Activated CD4-positive, alpha-beta T cell treated with anti-CD3 and anti-CD28 coated beads for 48 hours (primary cell): ENCODE measurements around the gene TARDBP.
"Not testable (repeated sequence)": the region's sequence is repeated elsewhere in the genome, so short reads cannot be mapped to it uniquely, and the experiment has no call there.

ENCODE experiments used
- DNase-seq: peaks from one replicate; pipeline ENCODE4 v3.0.0-alpha.2; 2020

The TARDBP gene

DNA sequence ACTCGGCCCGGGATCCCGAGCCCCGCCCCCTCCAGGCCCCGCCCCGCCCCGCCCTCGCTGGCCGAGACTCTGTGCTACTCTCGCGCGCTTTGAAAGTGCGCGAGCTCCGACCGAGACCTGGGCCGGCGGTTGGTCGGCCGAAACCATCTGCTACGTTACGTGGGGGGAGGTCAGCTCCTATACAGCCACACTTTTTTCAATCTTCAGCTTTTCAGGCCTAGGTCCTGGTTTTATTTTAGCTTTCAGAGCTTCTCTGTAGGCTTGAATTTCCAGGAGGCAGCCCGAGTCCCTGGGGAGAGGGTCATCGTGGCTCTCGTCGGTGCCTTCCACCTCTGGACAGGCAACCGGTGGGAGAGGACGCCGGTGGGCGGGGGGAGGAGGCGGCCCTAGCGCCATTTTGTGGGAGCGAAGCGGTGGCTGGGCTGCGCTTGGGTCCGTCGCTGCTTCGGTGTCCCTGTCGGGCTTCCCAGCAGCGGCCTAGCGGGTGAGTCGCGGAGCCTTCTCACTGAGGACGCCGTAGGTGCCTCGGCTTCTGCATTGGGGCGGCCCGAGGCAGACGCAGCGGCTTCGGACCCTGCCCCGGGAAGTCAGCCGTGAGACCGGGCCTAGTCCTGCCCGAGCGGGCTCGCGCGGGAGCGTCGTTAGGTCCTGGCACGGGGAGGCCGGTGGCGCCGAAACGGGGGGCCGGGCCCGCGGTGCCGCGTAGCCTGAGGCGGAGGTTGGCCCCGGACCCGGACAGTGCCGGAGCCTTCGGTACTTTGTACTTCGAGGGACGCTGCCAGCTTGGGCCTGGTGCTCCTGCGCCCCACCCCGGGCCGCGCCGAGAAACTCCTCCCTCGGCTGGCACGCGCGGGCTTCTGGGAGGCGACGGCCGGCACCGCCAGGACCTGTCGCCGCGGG, at the start of gene TARDBP:
Gene TARDBP (plus strand): TSS at position 395 of the 900 bp plus-strand sequence. CDS start 1,074 bp downstream, outside the sequence.
- peak; percentile 93 for DNase-seq

DNA sequence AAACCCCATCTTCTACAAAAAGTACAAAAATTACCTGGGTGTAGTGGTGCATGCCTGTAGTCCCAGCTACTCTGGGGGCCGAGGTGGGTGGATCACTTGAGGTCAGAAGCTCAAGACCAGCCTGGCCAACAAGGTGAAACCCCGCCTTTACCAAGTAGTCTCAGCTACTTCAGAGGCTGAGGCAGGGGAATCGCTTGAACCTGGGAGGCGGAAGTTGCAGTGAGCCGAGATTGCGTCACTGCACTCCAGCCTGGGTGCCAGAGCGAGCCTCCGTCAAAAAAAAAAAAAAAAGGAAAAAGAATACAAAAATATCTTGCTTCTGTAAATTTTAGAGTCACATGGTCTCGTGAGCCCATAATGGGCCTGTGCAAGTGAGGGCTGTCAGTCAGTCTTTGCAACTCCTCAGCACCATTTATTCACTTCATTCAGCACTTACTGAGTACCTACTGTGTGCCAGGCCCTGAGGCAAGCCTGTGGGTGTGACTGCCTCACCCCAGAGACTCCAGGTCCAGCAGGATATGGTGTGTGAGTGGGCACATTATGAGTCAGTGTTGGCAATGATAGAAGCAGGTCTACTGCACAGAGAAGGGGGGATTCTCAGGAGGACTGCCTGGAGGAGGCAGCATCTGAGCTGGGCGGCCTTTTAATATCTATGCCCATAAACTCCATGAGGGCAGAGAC, 46.8 kb upstream of the TARDBP start:
- peak; percentile 23 for DNase-seq

DNA sequence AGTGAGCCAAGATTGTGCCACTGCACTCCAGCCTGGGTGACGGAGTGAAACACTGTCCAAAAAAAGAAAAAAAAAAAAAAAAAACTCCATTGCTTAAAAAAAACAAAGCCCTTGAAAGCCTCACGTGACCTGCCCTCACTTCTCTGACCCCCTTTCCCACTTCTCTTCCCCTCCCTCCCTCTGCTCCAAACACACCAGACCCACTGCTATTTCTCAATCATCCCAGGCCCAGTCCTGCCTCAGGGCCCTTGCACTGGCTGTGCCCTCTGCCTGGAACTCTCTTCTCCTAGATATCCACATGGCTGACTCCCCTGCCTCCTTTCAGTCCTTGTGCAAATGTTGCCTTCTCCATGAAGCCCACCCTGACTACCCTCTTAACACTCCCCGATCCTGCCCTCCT, 45.4 kb upstream of the TARDBP start:
- DNase-seq: no peak

DNA sequence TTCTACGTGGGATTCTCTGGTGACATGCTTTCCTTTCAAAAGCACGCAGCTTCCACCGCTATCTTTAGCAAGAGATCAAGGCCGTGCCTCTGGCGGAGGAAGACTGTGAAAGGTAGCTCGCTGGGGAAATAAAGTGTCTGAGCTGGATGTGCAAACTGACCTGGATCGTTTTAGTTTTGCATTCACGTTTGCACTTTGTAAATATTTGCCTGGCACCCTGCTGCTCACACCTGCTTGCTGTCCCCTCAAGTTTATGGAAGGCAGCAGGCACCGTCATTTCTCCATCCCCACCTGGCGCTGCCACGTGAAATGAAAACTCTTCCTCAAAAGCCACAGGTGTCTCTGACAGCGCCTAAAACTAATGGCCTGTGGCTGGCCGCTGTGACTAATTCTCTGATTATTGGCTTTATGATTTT, 44.0 kb upstream of the TARDBP start:
- DNase-seq: no peak

DNA sequence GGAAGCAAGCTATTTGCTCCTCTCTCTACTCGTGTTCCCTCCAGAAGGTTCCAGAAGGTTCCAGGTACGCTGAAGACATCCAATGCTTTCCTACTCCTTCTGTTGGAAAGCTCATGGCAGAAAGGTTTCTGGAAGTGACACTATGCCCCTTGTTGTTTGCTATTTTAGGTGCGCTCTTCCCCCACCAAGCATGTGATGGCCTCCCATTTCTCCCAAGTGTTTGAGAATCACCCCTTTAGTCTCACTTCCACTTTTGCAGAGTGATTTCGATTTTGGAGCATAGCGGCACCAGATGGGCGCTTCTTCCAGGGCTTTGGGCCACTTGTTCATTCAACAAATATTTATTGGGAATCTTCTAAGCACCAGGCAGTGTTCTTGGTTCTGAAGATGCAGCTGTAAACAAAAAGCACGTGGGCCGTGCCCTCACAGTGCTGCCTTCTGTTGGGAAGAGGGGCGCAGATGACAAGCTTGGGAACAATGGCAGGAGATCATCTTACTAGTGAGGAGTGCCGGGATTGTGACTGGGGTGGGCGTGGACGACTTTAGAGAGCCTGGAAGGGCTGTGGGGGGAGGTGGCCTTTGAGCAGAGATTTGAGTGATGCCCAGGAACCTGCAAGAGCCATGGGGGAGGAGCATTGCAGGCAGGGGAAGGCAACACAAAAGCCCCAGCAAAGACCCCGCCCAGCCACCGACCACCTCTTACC, 43.0 kb upstream of the TARDBP start:
- DNase-seq: no peak

DNA sequence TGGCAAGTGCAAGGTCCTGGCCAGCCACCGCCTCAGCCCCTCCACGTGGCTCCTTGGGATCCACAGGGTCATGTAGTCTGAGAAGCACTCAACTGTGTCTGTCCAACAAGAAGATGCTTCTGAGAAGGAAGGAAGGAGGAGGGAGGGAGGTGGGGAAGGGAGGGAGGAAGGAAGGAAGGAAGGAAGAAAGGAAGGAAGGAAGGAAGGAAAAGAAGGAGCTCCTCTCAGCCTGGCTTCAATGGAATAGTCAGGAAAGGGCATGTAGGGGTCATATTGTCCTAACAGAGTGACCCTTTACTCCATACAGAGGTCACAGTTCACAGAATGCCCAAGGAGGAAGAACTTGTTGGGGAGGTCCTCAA, 42.5 kb upstream of the TARDBP start:
- no peak for DNase-seq

DNA sequence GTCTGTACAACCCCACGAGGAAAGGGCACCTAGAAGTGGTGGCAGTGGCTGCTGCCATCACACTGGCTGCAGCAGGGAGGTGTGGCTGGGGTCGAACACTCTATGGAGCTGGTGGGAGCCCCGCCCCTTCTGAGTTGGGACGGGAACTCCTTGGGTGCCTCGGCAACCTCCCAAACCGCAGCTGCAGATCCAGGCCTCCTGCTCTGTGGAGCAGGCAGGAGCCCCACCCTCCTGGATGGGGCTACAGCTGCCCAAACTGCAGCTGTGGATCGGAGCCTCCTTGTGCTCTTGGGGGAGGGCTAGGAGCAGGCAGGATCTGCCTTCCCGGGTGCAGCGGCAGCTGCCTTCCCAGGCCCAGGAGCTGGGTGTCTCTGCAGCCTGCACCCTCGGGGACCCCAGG, 38.9 kb upstream of the TARDBP start:
- DNase-seq: no peak

DNA sequence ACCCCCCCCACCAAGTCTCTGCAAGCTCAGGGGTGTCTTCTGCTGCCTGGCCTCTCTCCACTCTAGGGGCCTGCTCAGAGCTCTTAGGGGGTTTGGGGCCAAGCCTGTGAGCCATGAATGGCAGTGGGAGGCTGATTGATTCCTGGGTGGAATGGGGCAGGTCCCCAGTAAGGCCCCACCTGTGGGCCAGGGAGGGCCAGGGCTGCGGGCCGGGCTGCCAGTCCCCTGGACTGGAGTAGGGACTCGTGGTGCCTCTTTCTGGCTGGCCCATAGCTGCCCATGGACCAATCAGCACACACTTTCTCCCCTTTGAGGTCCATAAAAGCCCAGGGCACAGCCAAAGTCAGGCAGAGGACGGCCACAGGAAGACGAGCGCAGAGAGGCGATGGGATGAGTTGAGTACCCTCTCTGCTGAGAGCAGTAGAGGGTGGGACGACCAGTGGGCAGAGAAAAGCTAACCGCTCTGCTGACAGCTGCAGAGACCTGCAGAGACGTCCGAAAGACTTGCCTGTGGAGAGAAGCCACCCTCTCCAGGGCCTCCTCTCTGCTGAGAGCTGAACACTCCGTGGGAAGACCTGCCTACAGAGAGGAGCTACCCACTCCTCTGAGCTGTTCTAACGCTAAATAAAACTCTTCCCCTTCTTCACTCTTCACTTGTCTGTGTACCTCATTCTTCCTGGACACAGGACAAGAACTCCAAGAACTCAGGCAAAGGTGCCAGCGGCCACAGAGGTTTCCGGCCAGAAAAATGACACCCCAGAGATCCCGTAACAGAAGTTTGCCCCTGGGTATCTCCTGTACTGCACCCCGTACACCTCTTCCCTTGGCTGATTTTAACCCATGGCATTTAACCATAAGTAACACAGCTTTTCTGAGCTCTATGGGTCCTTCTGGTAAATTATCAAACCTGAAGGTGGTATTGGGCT, 38.2 kb upstream of the TARDBP start:
- DNase-seq: no peak

DNA sequence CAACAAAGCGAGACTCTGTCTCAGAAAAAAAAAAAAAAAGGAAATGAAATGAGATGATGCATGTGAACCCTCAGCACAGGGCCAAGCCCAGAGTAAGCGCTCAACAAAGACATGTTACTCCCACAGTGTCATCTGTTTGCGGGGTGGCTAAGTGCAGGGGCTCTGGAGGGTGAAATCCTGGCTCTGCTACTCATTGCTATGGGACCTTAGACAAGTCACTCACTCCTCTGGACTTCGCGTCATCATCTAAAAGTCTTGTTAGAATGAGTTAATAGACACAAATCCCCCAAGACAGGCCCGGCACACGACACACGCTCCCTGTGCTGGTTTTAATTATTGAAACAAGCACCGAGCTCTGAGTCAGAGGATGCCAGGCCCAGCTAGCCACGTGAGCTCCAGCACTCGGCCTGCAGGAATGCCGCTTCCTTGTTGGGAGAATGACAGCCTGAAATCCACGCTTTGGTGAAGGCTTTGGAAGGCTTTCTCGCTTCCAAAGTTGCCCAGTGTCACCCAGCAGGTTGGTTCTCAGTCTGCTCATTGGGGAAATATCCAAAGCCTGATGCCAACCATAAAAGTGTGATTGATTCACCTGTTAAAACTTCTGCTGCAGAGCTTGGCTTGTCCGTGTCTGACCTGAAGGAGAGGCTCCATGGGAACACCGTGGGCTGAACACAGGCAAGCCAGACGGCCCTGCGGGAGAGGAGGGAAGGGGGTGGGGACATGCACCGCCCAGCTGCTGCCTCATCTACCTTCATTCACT, 36.7 kb upstream of the TARDBP start:
- DNase-seq: no peak

DNA sequence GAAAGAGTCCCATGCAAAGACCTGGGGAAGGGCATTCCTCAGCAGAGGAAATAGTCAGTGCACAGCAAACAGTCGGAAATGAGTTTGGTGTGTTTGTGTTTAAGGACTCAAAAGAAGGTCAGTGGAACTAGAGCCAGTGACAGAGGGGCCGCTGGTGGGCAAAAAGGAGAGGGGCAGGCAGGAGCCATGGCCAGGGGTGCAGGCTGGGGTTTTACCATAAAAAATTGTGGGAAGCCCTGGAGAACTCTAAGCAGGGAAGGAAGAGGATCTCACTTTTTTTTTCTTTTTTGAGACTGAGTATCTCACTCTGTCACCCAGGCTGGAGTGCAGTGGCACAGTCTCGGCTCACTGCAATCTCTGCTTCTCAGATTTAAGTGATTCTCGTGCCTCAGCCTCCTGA, 33.7 kb upstream of the TARDBP start:
- DNase-seq: no peak

DNA sequence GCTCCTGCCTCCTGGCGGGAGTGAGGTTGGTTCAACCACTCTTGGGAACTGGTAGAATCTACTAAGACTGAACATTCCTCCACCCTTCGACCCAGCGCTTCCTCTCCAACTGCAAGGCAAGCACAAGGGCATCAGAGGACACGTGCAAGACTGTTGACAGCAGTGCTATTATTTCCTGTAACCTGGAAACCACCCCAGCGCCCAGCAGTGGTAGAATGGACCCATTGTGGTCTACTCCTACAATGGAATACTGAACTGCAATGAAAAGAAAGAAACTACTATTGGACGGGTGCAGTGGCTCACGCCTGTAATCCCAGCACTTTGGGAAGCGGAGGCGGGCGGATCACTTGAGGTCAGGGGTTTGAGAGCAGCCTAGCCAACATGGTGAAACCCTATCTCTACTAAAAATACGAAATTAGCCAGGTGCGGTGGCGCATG, 33.0 kb upstream of the TARDBP start:
- DNase-seq: no peak

DNA sequence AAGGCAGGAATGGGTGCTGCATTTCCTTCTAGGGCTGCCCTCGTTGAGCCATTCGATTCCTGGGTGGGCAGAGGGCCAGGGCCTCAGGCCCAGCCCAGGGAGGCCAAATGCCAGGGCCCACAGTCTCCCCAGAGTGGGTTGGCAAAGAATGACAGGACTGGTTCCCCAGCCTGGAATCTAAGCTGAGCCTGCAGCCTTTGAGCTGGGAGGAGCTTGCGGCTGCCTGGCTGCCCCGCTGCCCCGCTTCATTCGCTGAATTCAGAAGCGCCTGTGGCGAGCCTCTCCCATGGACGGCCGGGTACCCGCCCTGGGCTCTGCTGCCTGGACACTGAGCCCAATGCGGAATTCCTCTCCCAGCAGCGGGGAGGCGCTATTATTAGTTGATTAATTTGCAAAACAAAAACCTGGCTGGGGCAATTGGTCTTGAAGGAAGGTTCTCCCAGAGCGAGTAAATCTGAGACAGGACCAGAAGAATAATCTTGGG, 32.3 kb upstream of the TARDBP start:
- no peak for DNase-seq

DNA sequence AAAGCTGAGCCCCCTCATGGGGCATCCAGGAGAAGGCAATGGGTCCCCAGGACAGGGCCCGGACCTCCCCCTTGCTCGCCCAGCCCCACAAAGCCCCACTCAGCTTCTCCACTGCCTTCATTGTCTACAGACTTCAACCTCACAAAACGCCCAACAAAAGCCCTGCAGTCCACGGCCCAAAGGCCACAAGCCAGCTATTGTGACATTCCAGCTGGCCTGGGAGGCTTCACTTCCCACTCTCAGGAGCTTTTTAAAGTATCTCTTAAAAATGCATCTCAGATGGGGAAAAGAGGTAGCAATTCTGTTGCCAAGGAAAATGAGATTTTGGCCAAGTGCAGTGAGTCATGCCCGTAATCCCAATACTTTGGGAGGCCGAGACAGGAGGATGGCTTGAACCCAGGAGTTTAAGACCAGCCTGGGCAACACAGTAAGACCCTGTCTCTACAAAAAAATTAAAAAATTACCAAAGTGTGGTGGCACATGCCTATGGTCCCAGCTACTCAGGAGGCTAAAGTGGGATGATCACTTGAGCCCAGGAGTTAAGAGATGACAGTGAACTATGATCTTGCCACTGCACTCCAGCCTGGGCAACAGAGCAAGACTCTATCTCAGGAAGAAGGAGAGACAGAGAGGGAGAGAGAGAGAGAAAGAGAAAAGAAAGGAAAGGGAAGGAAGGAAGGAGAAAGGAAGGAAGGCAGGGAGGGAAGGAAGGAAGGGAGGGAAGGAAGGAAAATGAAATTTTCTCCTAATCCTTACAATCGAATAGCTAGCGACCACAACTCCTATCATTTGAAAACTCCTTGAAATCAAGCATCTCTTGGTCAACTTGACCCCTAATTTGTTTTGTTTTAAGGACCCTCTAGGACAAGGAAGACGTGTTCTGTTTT, 31.4 kb upstream of the TARDBP start:
- DNase-seq: no peak

DNA sequence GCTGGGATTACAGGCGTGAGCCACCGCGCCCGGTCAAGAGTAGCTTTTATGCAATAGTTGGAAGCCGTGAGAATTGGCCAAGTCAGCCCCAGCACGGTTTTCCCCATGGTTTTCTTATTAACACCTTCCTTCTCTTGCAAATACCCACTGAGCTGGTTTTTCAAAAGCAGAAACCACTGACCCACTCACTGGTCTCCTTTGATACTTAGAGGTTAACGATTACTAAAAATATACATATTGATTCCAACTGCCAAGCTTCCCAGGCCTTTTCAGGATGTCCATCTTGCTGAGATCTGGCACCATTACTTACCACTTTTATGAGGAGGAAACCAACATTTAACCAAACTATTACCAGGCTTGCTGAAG, 25.9 kb upstream of the TARDBP start:
- DNase-seq: no peak

DNA sequence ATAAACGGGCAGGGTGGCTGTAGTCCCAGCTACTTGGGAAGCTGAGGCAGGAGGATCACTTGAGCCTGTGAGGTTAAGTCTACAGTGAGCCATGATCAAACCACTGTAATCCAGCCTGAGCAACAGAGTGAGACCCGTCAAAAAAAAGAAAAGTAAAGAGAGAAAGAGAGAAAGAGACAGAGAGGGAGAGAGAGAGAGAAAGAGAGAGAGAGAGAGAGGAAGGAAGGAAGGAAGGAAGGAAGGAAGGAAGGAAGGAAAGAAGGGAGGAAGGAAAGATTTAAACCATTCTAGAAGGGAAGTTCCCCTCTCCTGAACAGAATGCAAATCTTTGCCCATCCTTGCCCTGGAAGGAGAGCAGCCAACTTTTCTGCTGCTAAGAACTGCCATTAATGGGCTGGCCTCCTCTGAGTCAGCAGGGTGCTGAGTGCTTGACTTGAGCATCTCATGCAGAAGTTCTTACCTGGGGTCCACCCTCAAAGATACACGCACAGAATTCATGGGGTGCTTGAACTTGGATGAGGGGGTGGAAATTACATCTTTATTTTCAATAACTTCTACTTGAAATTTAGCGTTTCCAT, 24.5 kb upstream of the TARDBP start:
- DNase-seq: no peak

DNA sequence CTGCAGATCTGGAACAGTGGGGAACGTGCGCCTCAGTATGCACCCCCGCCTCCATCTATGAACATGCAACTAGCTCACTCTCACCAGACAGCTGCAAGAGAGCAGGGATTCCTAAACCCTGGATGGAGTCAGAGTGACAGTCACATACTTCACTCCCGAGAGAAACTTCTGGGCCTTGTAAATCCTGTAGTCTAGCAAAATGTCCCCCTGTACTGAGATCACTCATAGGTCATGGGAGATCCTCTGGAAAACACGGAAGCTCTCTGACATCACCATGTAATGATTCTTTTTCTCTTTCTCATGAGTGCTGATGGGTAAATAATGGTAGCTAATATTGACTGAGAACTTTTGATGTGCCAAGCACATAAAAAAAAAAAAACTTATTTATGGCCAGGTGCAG, 23.4 kb upstream of the TARDBP start:
- DNase-seq: no peak

DNA sequence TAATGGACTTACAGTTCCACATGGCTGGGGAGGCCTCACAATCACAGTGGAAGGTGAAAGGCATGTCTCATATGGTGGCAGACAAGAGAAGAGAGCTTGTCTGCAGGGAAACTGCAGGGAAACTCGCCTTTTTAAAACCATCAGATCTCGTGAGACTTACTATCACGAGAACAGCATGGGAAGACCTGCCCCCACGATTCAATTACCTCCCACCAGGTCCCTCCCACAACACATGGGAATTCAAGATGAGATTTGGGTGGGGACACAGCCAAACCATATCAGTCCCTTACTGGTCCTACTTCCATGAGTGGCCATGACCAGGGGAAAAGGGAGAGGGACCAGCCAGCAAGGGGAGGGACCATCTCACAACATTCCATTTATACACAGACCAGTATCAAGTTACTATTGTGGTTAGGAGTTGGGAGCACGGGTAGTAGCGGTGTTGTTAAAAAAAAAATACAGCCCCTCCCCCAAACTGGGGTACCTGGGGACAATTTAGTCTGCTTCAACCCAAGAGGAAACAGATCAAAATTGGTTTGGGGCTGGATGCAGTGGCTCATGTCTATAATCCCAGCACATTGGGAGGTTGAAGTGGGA, 22.4 kb upstream of the TARDBP start:
- DNase-seq: not testable (repeated sequence)

DNA sequence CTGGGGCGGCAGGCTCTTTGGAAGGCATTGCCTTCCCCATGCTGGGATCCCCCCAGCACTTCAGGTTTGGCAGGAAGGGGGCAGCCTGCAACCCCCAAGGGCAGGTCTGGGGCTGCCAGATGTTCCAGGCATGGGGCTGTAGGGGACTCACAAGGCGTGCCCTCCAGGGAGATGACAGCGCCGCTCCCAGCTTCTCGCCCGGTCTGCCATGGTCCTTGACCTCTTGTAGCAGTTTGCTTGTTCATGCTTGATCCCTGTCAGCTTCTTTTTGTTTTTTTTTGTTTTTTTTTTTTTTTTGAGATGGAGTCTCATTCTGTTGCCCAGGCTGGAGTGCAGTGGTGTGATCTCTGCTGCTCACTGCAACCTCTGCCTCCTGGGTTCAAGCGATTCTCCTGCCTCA, 21.6 kb upstream of the TARDBP start:
- DNase-seq: no peak

DNA sequence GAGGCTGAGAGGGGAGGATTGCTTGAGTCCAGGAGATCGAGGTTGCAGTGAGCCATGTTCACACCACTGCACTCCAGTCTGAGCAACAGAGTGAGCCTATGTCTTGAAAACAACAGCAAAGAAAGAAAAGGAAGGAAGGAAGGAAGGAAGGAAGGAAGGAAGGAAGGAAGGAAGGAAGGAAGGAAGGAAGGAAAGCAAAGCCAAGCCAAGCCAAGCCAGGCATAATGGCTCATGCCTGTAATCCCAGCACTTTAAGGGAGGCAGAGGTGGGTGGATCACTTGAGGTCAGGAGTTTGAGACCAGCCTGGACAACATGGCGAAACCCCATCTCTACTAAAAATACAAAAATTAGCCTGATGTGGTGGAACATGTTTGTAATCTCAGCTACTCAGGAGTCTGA, 20.4 kb upstream of the TARDBP start:
- not testable (repeated sequence) for DNase-seq

DNA sequence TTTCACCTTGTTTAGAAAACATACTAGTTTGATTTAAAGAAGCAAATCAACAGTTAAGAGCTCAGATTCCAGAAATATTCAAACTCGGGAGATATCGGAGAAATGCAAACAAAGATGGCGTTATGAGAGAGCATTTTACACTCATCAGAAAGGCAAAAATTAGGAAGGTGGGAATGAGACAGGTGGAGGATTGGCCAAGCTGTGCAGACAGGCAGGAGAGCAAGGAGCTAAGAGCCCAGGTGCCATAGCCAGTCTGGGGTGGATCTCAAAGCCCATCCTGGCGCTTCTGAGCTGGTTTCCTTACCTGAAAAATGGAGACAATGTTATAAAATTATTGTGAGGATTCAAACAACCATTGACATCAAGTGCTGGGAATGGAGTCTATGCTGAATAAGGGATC, 19.6 kb upstream of the TARDBP start:
- DNase-seq: no peak
